Endothelial cell of umbilical vein (primary cell): ENCODE data around the gene GKN2.

Source experiments
- CTCF ChIP-seq, 2 donors: IDR thresholded peaks; 1 replicate in 1 of 2; 2 replicates in 1 of 2; pipeline ENCODE4 v1.5.1; 2011; ENCODE audit warnings: low read length in 2 of 2, mild to moderate bottlenecking in 2 of 2, moderate library complexity in 2 of 2, control low read depth in 1 of 2, inconsistent platforms in 1 of 2, low read depth in 1 of 2; ENCODE audit not compliant: insufficient read depth in 1 of 2; ENCODE audit errors: extremely low read depth in 1 of 2
- MYC ChIP-seq: IDR thresholded peaks from one replicate; pipeline ENCODE4 v1.6.1; 2011; ENCODE audit warnings: mild to moderate bottlenecking, low read depth, low read length
- POLR2A ChIP-seq: IDR thresholded peaks from 2 replicates; pipeline ENCODE4 v1.6.1; 2012; ENCODE audit warnings: low read depth, mild to moderate bottlenecking, control low read depth, low read length
- POLR2AphosphoS5 ChIP-seq: IDR thresholded peaks from 2 replicates; pipeline ENCODE4 v1.6.1; 2012; ENCODE audit warnings: low read depth, mild to moderate bottlenecking, control low read depth, low read length, moderate library complexity; ENCODE audit not compliant: insufficient read depth

GRCh38 chr2:68942827-68943226 lies 9.9 kb downstream of the GKN2 start:
- no peak for TF ChIP-seq CTCF (IDR thresholded peaks at IDR 0.05; ENCODE audit: extremely low read depth in 1 of 2, insufficient read depth in 1 of 2, low read depth in 1 of 2, low read length in 2 of 2)
- no peak for TF ChIP-seq POLR2A
- TF ChIP-seq POLR2AphosphoS5, result no peak
- no peak for TF ChIP-seq MYC
